HG02884 (cell line): ENCODE data around the gene USH2A.

ENCODE experiments used
- ATAC-seq: cut with Tn5 transposase; IDR thresholded peaks from one replicate; pipeline ENCODE4 v1.9.1; 2021; ENCODE audit warnings: mild to moderate bottlenecking, moderate library complexity; ENCODE audit not compliant: unreplicated experiment

USH2A gene, protein sequence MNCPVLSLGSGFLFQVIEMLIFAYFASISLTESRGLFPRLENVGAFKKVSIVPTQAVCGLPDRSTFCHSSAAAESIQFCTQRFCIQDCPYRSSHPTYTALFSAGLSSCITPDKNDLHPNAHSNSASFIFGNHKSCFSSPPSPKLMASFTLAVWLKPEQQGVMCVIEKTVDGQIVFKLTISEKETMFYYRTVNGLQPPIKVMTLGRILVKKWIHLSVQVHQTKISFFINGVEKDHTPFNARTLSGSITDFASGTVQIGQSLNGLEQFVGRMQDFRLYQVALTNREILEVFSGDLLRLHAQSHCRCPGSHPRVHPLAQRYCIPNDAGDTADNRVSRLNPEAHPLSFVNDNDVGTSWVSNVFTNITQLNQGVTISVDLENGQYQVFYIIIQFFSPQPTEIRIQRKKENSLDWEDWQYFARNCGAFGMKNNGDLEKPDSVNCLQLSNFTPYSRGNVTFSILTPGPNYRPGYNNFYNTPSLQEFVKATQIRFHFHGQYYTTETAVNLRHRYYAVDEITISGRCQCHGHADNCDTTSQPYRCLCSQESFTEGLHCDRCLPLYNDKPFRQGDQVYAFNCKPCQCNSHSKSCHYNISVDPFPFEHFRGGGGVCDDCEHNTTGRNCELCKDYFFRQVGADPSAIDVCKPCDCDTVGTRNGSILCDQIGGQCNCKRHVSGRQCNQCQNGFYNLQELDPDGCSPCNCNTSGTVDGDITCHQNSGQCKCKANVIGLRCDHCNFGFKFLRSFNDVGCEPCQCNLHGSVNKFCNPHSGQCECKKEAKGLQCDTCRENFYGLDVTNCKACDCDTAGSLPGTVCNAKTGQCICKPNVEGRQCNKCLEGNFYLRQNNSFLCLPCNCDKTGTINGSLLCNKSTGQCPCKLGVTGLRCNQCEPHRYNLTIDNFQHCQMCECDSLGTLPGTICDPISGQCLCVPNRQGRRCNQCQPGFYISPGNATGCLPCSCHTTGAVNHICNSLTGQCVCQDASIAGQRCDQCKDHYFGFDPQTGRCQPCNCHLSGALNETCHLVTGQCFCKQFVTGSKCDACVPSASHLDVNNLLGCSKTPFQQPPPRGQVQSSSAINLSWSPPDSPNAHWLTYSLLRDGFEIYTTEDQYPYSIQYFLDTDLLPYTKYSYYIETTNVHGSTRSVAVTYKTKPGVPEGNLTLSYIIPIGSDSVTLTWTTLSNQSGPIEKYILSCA (N-terminal part only)

DNA sequence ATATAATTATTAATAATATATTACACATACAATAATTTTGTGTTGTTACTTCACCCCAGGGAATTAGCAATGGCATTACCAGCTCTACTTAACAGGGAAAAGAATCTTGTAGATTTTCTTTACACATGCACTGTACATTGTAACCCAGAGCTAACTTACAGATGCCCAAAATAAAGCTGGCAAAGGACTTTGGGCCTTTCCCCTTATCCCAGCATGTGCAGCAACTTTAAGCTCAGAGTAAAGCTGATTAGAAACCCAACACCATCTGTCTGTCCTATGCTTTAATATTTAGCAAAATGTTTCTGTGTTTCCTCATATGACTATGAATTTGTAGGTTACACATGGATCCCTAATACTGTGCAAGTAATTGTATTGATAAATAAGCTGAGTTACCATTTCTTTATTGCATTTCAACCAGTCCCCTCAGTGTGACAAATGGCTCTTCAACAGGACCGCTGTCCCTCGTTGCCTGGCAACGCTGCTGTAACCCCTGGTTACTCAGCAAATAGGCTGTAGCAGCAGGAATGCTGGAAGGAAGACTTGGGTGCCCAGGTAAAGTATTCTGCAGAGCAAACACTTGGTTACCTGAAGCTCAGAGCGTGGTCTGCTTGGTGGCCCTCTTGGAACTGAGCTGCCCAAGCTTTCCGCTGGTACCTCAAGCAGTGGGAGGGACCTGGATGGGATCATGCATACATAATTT lies at the start of gene USH2A:
USH2A (minus strand) TSS at position 628 of the 700 bp plus-strand sequence. CDS start 1,112 bp downstream, outside the sequence.
- no peak for ATAC-seq

DNA sequence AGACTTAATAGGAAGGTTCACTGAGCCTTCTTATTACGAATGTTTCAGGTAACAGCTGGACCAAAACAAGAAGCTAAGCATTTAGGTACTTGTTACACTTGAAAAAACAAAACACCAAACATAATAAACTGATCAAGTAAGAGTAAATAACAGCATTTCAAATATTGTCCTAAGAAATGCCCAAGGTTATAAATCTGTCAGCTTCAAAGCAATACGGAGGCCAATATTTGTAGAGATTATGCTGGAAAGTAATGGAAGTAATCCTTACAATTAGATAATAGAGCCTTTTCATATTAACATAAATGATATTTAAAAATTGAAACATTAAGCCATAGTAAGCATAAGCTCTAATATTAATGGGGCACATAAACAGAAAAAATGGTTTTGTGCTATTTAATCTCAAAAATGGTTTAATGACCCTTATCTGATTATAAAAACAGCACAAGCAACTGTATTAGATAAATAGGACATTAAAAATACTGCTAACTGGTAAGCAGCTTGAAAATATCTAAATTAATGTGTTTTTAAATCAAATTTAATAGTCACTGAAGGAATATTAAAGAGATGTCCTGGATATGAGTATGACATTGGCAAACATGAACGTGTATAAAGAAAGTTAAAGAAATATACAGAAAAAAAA lies 43.0 kb upstream of the USH2A start:
- no peak for ATAC-seq

DNA sequence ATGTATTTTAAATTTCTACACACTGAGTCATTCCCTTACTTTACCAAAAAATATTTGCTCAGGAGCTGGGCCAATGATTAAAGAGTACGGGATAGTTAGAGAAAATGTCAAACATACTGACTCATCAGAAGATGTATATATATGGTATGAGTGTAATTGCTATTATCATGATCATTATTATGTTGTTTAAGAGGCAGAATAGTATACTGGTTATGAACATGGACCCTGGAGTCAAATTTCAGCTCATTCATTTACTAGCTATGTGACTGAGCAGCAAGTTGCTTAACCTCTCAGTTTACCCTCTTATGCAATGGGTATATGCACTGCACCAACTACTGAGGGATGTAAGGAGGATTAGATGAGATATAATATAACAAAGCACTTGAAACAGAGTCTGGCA lies 41.2 kb upstream of the USH2A start:
- ATAC-seq: no peak

DNA sequence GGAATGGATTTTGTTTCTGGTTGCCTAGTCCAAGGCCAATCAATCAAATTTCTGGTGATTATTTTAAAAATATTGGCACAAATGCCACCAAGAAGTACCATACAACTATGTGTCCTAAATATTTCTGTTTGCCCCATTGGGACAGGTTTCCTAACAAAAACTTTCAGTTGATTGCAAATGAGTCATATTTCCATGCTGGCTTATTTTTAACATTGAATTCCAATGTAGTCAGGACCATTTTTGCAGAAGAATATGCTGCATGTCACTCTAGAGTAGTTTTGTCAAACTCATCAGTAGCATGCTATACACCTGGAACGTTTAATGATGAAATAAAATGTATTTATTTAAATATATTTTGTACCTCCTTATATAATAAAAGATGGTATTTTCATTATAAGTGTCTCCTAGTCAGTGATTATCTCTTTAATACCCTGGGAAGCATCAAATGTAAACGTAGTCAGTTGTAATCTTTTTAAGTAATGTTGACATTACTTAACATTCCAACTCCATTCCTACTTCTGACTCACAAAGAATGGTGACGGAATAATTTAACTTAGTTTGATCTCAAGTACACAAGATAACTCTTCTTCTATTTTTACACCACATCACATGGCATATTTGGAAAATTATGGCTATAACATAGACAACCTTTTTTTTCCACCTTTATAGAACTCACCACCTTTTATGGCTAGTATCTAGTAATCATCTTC lies 39.0 kb upstream of the USH2A start:
- ATAC-seq: no peak

DNA sequence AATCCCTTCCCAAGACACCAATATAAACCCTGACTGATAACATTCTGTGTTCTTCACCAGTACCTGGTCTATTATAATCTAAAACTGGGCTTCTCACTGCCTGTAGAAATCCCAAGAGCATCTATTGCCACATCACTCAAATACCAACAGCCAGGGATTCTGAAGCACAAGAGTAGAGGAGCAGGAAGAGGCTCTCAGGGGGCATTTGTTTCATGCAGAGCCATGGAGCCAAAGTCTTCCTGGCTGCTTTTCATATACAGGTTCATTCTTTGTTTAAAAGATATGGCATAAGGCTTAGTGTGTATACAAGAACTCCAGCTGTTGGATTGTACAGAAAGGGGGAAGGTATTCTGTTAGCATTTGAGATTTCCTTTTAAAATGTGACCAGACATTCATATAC lies 38.2 kb upstream of the USH2A start:
- ATAC-seq: no peak

DNA sequence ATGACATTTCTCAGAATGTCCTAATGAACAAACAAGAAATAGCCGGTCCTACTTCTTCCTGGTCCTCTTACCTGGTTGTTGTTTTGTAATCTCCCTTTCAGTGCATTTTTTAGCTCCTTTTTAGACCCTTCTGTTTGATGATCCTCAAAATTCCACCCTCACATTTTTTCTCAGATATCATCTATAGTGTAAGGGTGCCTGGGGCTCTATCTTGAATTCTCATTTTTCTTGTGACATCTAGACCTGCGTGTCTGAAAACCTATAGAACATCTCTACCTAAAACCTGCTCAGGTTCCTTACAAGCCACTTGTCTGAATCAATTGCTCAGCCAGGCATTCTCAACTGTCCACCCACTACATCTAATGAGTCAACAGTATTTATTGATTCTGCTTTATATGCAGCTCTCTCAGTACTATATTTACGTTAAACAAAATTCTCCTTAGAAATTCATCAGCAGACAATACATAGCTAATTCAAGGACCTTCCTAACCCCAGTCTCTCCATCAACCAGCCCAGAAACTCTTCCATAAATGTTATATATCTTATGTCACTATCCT lies 36.5 kb upstream of the USH2A start:
- no peak for ATAC-seq

DNA sequence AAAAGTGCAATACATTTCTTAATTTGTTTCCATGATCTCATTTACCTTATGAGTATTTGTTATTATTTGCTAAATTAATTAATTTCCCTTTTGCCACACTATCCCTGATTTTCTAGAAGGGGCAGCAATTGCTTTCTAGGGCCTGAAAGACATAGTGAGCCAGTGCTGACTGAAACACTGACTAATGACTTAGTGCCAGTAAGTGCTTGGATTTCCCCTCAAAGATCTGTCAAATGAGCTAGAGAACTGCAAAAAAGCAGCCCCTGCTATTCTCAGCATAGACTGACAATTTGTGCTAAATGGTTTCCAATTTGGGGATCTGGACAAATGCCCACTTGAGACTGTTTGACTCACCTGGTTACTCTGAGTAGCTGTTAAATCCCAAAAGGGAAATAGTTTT lies 35.6 kb upstream of the USH2A start:
- no peak for ATAC-seq

DNA sequence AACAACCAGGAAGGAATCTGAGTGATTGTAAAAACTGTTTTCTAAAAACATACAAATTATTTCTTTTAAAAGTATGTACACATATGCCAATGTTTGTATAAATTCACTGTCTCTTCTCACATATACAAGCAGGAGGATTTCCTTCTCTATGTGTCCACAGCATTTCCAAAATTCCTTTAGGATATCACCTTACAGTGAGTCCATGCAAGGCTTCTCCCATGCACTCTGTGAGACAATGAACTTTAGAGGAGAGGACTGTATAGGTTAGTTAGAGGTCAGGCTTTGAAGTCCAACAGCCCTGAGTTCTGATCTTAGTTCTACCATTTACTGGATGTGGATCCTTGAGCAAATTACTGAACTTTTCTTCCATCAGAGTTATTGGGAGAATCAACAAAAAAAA lies 34.1 kb upstream of the USH2A start:
- no peak for ATAC-seq

DNA sequence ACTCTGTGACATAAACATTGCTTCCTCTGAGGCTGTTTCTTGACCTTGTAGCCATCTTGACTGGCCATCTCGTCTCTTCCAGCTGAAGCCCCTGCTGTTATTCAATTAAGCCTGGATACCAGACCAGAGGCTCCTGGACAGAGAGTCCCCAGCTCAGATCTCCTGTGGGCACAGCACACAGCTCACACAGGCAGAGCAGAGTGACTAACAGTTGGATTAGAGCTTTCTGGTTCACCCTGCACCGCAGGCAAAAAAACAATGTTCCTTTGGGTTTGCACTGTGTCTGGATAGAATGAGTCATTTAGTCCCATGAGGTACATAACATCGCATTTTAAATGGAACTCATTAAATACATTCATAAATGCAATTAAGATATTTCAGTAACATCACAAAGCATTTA lies 33.4 kb upstream of the USH2A start:
- ATAC-seq: no peak

DNA sequence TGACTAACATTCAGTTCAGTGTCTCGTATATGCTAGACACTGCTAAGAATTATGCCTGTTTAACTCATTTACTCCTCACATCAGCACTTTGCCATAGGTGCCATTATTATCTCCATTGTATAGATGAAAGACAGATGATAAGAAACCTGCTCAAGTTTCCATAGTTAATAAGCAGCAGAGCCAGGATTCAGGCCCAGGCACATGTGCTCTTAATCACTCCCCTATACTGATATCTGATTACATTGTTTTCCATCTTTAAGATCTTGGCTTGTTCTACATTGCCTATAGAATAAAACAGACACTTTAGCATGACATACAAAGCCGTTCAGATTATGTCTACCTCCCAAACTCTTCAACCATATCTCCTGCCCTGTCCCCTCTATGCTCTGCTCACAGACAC lies 30.5 kb upstream of the USH2A start:
- ATAC-seq: no peak

DNA sequence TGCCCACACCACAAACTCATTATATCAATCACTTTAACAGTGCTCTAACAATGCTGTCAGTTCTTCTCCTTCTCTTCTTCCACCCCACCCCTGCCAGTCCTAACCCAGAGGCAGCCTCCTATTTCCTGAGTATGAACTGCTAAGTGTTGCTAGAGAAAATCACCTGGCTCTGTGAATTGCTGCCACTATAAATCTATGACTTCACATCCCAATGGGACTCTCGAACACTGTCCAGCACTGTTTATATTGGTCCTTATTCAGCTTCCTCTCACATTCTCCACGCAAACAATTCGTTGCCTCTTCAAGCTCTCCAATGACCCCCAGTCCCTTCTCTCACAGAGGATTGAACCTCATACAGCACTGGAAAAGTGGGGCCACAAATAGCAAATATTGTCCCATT lies 27.0 kb upstream of the USH2A start:
- ATAC-seq: no peak

DNA sequence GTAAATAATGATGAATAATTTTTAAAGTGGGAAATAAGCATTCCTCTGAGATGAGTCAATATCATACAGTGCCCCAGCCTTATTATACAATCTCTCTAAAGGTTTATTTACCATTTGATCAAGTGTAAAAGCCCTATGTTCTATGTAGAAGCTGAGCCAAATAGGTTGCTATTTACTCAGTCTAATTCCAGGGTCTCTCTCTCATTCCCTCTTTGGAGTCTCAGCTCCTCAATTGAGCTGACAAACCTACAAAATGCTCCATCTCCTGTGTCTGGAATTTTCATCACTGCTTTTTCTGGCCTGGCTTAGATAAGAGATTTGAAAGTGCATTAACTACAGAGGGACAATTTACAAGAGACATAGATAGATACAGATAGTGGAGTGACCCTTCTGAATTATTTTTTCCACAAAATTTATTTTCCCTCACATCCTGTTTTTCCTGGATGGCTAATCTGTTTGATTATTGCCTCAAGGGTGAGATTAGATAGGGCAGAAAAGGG lies 24.8 kb upstream of the USH2A start:
- ATAC-seq: no peak

DNA sequence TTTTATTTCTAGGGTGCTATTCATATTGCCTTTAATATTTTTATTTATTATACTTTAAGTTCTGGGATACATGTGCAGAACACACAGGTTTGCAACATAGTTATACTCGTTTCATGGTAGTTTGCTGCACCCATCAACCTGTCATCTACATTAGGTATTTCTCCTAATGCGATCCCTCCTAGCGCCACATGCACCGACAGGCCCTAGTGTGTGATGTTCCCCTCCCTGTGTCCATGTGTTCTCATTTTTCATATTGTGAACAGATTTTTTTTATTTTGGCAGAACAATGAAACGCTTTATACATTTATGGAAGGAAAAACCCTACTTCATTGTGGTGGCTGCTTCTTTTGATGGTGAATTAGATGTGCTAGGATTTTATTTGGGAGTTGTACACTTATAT lies 14.4 kb upstream of the USH2A start:
- no peak for ATAC-seq

DNA sequence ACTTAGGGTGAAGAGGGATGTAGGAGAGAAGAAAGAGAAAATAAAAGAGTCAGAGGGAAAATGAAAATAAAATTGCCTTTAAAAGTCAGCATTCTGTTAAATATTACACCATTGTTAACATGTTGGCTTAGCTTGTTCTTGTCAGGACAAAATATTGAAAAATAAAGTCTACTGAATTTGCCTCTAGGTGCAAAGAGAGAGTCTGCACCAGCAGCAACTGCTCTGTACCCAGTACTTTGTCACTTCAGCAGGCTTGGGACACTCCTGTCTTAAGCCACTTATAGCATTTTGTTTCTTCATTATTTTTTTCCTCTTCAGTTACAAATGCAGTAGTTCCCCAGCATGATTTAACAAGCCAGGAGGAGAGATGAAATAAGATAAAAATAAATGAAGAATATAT lies 11.0 kb upstream of the USH2A start:
- no peak for ATAC-seq

DNA sequence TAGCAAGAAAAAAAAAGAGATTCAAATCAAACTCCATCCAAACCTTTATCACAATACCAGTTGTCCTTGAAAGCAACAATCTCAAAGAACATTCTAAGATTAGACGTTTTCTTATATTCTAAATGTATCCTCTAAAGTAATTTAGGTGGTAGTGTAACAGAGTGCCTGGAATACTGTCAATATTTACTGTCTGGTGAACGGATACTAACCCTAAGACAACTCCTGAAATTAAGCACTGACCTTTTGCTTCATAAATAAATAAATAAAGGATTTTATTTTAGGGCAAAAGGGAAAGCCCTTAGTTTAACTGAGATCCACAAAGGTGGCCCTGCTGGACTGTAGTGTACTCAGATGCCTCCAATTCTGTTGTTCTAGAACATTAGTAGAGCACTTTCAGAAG lies 9.9 kb upstream of the USH2A start:
- ATAC-seq: no peak

DNA sequence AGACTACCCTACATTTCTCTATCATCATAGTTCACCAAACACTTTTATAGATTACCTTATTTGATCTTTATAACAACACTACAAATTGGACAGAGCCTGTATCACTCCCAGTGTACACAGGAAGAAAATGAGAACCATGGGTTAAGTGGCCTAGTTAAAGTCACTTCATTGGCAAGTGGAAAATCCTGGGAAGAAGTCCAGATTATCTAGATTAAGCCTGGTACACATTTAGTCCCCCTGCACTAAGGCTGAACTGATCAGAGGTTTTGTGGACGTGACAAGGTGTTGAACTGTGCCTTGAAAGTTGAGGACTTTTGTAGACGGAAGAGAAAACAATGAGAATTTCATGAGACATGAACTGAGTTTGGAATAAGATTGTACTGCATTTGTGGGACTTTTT lies 7.5 kb upstream of the USH2A start:
- ATAC-seq: no peak

DNA sequence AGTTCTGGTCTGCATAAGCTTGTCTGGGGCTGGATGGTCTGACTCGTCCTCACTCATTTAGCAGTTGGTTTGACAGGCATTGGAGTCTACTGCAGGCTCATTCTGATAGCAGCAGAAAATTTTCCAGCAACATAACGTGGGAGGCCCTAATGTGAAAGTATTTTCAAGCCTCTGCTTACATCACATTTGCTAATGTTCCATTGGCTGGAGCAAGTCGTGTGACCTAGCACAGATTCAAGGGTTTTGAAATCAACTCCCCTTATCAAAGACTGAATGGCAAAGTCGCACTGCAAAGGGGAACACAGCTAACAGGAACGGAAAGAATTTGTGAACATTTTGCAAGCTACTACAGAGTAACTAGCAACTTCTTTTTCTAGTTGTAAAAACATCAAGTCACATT lies 2.3 kb upstream of the USH2A start:
- ATAC-seq: no peak

DNA sequence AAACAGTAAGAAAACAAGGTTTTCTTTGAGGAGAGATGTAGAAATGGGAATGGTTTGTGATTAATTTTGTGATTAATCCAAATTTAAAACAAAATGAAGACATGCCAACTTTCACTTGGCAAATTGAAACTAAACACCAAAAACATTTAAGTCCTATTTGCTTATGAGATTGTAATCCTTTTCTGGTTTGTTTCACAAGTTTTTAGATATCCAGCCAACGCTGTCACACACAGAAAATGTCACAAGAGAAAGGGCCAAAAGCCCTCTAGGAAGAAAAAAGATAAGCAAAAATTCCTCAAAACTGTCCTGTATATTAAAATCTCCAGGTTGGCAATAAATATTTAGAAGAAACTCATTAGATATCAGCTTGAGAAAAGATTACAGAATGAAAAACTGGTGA lies 2.5 kb downstream of the USH2A start:
- no peak for ATAC-seq

DNA sequence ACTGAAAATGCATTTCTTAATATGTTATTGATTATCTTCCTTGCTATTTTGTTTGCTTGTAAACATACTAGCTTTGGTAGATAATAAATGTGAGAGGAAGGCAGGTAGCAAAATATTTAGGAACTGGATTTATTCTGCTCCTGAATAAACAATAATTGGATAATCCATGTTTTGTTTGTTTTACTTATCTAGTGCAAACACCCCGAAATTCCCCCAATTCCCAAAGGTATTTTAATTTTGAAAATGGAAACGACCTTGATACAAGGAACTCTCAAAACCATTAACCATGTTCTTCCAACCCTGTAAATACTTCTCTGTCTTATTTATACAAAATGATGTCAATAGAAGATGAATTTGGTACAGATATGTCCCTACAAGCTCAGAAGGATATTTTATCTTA lies 3.0 kb downstream of the USH2A start:
- no peak for ATAC-seq
